Activated CD4-positive, CD25-positive, alpha-beta regulatory T cell treated with anti-CD3 and anti-CD28 coated beads, Interleukin-2, amount 50 U/mL, for 16 hours (primary cell): ENCODE data around the gene PTK6.

ENCODE experiments used
- DNase-seq: peaks from one replicate; pipeline ENCODE4 v3.0.0-alpha.2; 2020; ENCODE audit warnings: low read depth, low spot score

Gene PTK6

DNA sequence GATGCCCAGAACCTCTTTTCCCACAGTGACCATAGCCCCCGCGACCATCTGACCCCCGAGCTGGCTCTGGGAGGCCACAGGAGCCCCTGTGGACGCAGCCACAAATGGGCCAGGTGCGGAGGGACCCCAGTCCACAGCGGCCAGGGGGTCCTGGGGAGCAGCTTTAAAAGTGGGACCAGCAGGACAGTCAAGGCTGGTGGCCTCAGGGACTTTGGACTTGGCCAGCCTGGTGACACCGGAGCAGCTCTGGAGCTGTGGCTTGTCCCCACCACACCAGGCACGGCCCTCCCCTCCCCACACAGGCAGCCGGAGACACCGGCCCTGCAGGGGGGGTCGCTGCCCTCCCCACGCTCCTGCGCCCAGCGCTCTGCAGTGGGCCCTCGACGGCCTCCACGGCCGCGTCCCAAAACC lies 20.3 kb upstream of the PTK6 start:
- DNase-seq = no peak

DNA sequence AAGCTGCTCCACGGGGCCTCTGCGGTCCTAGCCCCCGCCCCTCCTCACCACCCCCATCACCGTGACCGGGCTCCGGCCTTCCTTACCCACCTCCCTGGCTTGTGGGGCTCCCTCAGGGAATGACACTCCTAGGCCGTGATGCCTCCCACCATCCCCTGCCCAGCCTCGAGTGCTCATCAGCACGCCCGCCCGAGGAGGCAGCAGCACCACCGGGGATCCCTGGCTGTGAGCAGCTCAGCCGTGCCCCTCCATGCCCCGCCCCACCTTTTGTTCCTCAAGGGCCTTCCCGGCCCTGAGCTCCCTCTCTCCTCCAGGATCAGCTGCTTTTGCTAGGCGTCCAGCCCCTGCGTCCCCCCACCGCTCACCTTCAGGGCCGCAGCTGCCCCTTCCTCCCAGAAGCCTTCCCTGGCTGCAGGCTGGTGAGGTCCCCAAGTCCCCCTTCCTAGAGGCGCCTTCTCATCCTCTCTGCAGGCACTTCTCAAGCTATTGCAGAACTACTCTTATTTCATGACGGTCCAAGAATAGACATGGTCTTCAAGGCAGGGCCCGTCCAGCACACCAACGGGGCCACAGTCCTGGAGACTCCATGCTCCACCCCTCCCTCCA lies 19.8 kb upstream of the PTK6 start:
- DNase-seq = no peak

DNA sequence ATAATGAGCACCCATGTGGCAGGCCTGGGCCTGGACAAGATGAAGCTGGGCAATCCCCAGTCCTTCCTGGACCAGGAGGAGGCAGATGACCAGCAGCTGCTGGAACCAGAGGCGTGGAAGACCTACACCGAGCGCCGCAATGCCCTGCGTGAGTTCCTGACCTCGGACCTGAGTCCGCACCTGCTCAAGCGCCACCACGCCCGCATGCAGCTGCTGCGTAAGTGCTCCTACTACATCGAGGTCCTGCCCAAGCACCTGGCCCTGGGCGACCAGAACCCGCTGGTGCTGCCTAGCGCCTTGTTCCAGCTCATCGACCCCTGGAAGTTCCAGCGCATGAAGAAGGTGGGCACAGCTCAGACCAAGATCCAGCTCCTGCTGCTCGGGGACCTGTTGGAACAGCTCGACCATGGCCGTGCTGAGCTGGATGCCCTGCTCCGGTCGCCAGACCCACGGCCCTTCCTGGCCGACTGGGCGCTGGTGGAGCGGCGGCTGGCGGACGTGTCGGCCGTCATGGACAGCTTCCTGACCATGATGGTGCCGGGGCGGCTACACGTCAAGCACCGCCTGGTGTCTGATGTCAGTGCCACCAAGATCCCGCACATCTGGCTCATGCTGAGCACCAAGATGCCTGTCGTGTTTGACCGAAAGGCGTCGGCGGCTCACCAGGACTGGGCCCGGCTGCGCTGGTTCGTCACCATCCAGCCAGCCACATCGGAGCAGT lies 18.6 kb upstream of the PTK6 start:
- DNase-seq = no peak

DNA sequence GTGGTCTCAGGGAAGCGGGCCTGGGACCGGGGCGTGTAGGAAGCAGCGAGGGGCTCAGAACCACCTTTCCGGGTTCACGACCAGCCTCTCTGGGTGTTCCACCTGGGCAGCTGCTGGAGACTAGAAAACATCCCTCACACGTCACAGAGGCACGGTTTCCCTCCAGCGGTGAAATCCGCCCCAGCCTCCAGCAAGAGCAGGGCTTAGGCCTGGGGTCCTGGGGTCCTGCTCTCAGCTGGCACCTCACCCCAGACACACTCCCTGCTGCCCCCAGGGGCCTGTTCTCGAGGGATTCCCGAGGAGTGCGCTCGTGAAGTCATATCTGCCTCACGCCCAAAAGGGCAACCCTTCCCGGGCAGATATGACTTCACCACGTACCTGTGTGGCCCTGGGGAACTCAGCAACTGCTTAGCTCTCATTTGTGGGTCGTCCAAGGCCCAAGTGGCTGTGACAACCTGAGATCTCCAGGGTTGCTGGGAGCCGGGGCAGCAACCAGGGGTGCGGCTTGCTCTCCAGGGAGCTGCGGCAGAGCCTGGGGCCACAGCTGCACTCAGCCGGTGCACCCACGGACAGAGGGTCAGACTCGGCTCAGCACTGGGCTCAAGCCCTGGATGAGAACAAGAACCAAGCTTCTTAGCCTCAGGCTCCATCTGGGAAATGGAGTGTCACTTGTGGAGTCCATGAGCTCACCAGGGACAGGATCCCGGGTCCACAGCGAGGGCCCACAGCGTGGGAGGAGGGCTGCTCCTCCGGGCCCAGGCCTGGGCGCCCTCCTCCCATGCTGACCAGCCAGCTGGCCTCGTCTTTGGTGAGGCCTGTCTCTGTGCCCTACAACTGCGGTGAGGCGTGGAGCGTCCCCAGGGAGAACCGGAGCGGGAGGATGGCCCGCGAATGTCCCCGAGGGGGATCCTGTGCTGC lies 17.4 kb upstream of the PTK6 start:
- DNase-seq = no peak

DNA sequence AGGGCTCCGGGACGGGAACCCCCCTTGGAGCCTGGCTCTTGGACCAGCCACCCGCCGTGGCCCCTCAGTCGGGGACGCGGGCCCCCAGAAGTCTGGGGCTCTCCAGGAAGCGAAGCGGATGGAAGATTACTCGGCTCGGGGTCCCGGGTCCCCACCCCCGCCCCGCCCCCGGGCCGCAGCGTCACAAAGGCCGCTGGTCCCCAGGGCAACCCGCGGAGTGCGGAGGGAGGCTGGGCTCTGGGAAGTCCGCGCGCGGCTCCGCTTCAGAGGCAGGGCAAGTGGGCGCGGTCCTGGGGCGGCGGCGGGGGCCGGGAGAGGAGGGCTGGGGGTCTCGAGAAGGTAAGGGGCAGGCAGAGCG lies 16.7 kb upstream of the PTK6 start, which contains the start of gene FNDC11:
Gene FNDC11 (plus strand): TSS at position 227 of the 358 bp plus-strand sequence. CDS start 1,505 bp downstream, outside the sequence.
- no peak for DNase-seq

DNA sequence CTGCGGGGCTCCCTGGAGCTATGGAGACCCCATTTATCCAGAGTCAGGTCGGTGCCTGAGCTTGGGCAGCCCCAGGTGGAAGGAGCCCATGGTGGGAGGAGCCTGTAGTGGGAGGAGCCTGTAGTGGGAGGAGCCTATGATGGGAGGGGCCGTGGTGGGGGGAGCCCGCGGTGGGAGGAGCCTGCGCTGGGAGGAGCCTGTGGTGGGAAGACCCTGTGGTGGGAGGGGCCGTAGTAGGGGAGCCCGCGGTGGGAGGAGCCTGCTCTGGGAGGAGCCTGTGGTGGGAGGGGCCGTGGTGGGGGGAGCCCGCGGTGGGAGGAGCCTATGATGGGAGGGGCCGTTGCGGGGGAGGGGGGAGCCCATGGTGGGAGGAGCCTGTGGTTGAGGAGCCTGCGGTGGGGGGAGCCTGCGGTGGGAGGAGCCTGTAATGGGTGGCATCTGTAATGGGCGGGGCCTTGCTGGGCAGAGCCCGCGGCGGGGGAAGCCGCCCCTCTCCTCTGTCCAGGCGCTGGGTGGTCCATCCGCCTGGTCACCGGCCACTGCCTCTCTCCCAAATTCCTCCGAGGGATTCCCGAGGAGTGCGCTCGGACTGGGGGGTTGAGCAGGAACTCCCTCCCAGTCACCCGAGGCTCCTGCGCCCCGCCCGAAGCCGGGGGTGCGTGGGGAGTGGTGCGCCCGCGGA lies 16.2 kb upstream of the PTK6 start:
- DNase-seq = peak; percentile 82

DNA sequence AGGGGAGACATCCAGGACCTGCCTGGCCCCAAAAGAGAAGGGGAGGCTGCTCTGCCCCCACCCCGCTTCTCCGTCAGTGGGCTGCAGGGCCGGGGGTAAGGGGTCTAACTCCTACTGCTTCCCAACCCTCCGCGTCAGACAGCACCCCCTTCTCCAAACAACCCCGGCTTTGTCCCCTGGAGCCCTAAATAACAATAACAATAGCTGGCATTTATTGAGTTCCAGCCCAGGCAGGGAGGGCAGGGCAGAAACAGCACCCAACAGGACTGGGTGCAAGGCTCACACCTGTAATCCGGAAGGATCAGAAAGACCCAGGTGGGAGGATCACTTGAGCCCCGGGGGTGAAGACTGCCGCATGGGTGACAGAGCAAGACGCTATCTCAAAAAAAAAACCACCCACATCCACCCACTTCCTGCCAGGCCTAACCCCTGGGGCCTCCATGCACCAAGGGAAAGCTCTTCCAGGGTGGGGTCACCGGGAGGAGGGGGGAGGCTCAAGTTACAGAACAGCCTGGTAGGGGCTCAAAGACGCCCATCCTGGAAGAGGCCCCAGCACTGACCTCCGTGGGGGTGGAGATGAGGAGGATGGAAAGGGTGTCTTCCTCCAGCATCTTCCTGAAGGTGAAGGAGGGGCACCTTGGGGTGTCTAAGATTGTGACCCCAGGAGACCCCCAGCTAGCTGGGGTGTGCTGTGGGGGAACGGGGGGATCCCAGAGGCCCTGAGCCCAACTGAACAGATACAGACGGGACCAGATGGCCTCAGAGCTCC lies 15.5 kb upstream of the PTK6 start:
- peak; percentile 31 for DNase-seq

DNA sequence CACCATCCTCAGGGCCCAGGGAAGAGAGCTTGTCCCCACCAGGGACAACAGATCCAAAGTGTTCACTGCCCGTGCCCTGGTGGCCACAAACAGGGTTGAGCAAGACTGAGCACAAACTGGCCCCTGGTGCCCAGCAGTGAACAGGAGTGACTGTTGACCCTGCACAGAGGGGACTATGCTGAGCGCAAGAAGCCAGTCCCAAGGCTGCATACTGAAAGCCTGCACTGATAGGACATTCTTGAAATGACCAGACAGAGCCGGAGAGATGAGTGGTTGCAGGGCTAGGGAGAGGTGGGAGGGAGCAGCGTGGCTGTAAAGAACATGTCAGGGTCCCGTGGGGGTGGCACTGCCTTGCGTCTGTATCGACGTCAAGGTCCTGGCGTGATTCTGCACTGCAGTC lies 13.9 kb upstream of the PTK6 start:
- DNase-seq = no peak

DNA sequence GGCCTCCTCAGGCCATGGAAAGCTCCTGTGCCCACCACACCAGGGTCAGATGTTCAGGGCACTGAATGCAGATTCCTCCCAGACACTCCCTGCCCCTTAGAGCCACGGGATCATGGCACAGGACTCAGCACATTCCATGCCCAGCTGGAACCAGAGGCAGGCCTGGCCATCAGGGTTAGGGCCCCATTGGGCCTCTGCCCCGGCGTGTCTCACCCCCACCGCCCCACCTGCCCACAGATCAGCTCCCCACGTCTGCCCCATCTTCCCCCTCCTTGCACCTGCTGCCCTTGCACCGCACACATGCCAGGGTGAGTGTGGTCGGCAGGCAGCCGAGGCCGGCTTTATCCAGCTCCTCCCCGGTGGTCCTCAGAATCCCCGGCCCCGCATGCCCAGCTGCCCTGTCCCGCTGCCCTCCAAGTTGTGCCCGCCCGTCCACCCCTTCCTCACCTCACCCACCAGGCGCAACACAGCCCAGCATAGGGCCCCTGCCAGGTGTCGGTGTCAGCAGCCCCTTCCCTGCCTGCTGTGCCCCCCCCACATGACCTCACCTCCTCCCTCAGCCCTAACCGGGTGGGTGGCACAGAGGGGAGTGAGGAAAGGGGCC lies 12.6 kb upstream of the PTK6 start:
- no peak for DNase-seq

DNA sequence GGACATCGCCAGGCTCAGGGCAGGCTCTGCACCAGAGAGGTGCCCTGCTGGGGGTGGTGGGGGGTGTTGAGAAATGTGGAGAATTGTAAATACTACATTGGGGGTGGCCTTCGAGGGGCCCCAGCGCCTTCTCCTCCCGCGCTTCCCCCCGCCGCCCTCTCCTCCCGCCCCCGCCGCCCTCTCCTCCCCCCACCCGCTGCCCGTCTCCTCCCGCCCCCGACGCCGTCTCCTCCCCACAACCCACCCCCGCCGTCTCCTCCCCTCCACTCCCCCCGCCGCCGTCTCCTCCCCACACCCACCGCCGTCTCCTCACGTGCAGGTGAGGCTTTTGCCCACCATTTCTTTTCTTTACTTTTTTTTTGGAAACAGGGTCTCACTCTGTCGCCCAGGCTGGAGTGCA lies 11.8 kb upstream of the PTK6 start:
- no peak for DNase-seq

DNA sequence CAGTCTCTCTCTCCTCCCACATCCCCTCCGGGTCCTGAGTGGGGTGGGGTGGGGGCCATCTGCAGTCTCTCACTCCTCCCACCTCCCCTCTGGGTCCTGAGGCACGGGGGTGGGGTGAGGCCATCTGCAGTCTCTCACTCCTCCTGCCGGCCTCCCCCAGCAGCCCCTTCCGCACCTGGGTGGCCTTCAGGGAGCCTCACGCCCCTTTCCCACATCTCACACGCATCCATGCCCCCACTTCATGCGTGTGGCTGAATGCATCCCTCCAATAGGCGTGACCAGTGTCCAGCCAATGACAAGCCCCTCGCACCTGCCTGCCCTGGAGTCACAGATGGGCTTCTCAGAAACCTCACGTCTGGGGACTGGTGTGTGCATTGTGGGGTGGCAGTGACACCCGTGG lies 11.4 kb upstream of the PTK6 start:
- no peak for DNase-seq

DNA sequence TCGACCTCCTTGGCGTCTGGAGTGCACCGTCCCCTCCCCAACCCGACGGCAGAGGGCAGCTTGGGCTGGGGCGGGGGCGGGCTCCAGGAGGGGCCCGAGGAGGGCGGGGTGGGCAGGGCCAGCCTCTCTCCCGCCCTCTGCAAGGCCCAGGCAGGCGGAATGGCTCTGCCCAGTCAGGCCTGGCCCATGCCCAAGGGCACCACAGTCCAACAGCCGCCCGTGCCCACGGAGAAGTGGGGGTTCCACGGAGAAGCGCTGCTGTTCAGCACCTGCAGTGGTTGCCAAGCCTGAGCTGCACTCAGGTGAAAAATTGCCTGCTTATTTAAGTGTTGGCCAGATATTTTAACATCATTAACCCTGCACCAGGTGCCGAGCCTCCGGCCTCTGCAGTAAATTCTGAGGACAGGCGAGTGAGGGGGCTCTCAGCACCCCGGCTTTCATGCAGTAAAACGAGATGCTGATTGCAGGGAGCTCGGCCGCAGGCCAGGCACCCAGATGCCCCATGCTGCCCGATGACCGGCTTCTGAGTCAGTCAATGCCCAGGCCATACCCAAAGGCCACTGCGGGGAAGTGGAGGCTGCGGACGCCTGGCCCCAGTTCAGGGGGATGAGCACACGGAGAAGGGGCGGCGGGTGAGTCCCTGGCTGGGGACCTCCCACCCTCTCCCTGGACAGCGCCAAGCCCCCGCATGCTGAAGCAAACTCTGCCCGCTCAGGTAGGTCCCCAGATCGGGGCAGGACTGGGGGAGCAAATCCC lies 10.7 kb upstream of the PTK6 start, which contains the start of gene SRMS:
Gene SRMS (minus strand): TSS at position 25 of the 756 bp plus-strand sequence. CDS start 286 bp downstream, outside the sequence.
- no peak for DNase-seq

DNA sequence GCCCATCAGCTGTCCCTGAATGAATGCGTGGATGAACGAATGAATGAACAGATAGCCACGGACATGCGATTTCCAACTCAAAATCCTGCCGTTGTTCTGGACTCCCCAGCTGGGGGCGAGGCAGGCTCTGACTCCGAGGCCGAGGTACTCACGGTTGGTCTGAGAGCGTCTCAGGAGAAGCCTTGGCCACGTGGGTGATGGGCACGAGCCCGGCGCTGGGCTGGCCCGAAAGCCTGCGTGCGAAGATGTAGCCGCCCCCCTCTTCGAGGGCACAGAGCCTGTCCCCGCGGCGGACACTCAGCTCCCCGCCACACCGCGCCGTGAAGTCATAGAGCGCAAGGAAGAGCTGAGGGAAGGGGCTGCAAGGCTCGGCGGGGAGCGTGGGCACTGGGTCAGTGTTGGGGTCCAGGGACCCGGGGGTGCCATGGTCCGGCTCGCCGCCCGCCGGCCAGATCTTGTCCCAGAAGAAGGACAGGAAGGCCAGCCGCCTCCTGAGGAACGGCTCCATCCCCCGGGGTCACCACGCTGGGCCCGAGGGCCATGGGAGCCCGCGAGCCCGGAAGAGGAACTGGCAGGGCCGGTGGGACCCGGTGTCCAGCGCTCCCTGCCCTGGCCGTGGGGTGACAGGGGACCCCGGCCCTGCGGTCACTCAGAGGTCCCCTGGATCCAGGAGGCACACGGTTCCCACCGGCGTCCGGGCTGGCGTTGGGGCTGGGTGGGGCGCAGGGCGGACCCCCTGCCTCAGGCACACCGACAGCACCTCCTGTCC lies 10.0 kb upstream of the PTK6 start:
- no peak for DNase-seq

DNA sequence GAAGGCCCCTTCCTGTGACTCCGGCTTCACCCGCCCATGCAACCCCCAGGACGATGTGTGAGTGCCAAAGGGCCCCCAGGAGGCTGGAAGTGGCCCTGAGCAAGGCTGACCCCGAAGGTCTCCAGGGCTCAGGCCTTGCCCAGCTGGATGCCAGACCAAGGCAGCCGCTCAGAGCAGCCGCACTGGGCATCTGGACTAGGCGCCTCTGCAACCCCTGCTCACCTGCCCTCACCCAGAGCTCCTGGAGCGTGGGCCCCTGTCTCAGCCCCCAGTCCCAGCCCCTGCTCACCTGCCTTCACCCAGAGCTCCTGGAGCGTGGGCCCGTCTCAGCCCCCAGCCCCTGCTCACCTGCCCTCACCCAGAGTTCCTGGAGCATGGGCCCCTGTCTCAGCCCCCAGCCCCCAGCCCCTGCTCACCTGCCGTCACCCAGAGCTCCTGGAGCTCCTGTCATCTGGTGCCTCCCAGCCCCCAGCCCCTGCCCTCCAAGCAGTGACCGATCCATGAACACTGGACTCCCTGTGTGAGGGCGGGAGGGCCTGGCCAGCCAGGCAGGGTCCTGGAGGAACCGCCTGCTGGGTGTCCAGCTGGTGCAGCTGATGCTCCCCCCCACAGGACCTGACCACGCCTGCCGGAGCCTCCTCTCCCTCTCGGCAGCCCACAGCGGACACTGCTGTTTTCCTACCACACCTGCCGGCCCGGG lies 9.2 kb upstream of the PTK6 start:
- no peak for DNase-seq

DNA sequence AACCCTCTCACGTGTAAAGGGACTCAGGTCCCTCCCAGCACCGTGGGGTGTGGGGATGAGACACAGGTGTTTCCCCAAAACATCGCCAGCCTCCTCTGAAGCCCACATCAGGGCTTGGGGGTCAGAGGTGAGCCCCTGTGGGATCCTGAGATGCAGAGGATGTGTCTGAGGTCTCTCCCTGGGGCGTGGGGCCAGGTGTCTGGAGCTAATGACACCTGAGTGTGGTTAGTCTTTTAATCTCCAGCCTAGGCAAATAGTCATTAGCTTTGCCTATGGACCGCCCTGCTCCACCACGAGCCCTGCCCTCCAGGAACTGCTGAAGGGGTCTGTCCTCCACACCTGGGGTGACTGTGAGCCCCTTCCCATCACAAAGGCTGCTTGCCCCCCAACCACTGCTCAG lies 8.6 kb upstream of the PTK6 start:
- DNase-seq = no peak

DNA sequence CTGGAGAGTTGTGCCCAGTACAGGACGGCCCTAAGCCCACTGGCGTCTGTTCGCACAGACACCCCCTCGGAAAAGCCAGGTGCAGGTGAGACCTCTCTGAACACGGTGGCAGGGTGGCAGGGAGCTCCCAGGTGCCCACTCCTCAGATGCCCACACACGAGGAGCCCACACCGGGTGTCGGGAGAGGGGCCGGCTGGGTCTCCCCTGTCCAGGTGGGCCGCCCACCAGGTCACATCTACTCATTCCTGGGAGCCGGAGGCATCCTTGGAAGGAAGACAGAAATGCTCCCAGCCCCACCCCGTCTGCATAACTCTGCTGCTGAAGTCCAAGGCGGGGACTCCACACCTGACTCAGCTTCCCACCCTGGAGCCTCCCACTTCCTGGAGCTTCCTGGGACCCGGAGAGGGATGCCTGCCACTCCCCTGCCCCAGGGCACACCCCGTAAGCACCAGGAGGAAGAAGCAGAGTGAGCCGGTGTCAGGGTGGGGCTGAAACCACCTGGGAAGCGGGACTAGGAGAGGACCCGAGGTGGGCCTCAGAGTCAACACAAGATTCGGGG lies 7.9 kb upstream of the PTK6 start:
- DNase-seq = no peak

DNA sequence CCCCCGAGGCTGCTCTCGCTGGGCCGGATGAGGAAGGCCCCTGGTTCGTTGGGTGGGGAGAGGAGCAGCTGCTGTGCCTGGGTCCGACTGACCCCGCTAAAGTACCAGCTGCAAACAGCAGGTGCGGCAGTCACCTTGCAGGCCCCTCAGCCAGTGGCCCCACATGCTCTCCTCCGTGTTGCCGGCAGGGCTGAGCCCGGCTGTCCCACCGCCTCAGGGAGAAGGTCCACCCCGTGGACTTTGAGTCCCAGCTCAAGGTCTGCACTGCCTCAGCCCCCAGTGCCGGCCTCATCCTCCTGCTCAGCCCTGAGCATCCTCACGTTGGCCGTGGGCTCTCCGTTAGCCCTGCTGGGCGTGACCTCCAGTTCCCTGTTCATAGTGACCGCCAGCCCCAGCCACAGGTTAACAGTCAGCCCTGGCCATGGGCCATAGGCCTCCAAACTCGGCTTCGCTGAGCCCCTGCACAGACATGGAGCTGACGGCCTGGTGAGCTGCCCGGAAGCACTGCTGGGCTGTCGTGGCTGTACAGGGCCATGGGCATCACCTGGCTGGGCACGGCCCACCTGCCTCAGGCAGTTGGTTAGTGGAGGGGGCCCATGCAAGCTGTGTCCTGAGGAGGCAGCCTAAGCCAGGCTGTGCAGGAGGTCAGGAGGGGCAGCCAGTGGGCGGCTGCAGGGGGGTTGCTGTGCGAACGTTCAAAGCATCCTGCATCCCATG lies 7.2 kb upstream of the PTK6 start:
- DNase-seq = no peak

DNA sequence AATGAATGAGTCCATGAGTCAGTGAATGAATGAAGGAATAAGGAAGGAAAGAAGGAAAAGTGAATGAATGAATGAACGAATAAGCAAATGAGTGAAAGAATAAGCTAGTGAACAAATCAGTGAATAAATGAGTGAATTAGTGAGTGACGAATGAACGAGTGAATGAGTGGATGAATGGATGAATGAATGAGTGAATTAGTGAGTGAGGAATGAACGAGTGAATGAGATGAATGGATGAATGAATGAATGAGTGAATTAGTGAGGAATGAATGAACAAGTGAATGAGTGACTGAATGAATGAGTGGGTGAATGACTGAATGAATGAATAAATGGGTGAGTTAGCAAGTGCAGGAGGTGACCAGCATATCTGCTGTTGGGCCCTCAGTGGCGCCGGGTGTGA lies 6.6 kb upstream of the PTK6 start:
- no peak for DNase-seq
